Breast epithelium (tissue), 4 donors: ENCODE results near the gene KMO. TPM values are rescaled to one million over a fixed set of nuclear protein-coding genes. Genes with fewer than 3 reads are reported as not detected.

Experiments
- DNase-seq, 2 donors: peaks; one replicate each; pipeline ENCODE4 v3.0.0-alpha.2; 2019; ENCODE audit warnings: low spot score in 2 of 2
- H3K27ac ChIP-seq, 2 donors: fragments of 200-600 bp; sonication (generic) in 1 of 2; one replicate each; pipeline ENCODE4 v1.5.1; 2016 to 2019; ENCODE audit warnings: mild to moderate bottlenecking in 1 of 2
- H3K27me3 ChIP-seq, 2 donors: fragments of 200-600 bp; sonication (generic) in 1 of 2; one replicate each; pipeline versions ENCODE4 v1.5.1 to v1.6.0; 2017 to 2019; ENCODE audit warnings: control low read depth in 1 of 2, mild to moderate bottlenecking in 1 of 2
- H3K36me3 ChIP-seq: fragments of 200-600 bp; one replicate; pipeline ENCODE4 v1.5.1; 2019
- H3K4me1 ChIP-seq, 2 donors: fragments of 200-600 bp; sonication (generic); one replicate each; pipeline ENCODE4 v1.5.1; 2016 to 2019; ENCODE audit warnings: control low read depth in 1 of 2
- H3K4me3 ChIP-seq, 3 donors: fragments of 200-600 bp; sonication (generic); 1 replicate in 2 of 3; 2 replicates in 1 of 3; pipeline ENCODE4 v1.5.1; 2016 to 2019; ENCODE audit warnings: mild to moderate bottlenecking in 3 of 3, moderate library complexity in 2 of 3
- H3K9me3 ChIP-seq, 2 donors: fragments of 200-600 bp; sonication (generic) in 1 of 2; one replicate each; pipeline ENCODE4 v1.5.1; 2016 to 2019; ENCODE audit warnings: control low read depth in 1 of 2
- CTCF ChIP-seq, 3 donors: fragments of 450-650 bp; IDR thresholded peaks; one replicate each; pipeline ENCODE4 v1.5.1; 2016 to 2017; ENCODE audit warnings: antibody characterized with exemption in 3 of 3, mild to moderate bottlenecking in 3 of 3, moderate library complexity in 3 of 3
- POLR2A ChIP-seq: fragments of 450-650 bp; IDR thresholded peaks from one replicate; pipeline ENCODE4 v1.6.1; 2016; ENCODE audit warnings: antibody characterized with exemption, mild to moderate bottlenecking, moderate library complexity
- POLR2AphosphoS5 ChIP-seq, 3 donors: sonication (generic); formaldehyde crosslinking; IDR thresholded peaks; one replicate each; pipeline ENCODE4 v1.6.1; 2017; ENCODE audit warnings: antibody characterized with exemption in 3 of 3
- intact Hi-C: fragments of 100-400 bp; cut with DNase I; formaldehyde crosslinking; loops from one replicate; pipeline ENCODE4 v1.15.1; 2023; ENCODE audit warnings: low total_unique reads
- total RNA-seq, 3 donors: library from RNA; depleted of rRNA; stranded (reverse); fragments of >200 nt; gene quantifications; one replicate each; pipeline ENCODE4 v1.1.0, GENCODE V29; 2016

KMO gene
- total RNA-seq, 3 donors from 2014 or later = 1.1 to 4.3 (median 1.9) TPM

GRCh38 chr1:241614572-241614971 lies 82.4 kb downstream of the KMO start:
- intact Hi-C loops = no loop called here
- no peak for DNase-seq
- H3K4me1 ChIP-seq = no peaks in the 10 kb centered on the region

GRCh38 chr1:241615043-241615974 lies 83.1 kb downstream of the KMO start:
- Histone ChIP-seq H3K9me3 (no peaks in the 10 kb centered on the region), H3K4me3 (no peak overlapping the region), H3K4me1 (no peaks in the 10 kb centered on the region), H3K36me3 (no peaks in the 10 kb centered on the region), H3K27ac (no peak overlapping the region), H3K27me3 (no peaks in the 10 kb centered on the region)
- TF ChIP-seq CTCF (IDR thresholded peaks at IDR 0.05) (no peak), POLR2A (no peak), POLR2AphosphoS5 (IDR thresholded peaks at IDR 0.05) (no peak)
- intact Hi-C loops = no loop called here
- DNase-seq = no peak

More at GRCh38 chr1:241614572-241614971, 82.4 kb downstream of the KMO start:
- Histone ChIP-seq H3K4me3 (no peak overlapping the region), H3K36me3 (no peaks in the 10 kb centered on the region), H3K27ac (no peak overlapping the region), H3K27me3 (no peaks in the 10 kb centered on the region), H3K9me3 (no peaks in the 10 kb centered on the region)
- no peak for TF ChIP-seq CTCF (IDR thresholded peaks at IDR 0.05)
- TF ChIP-seq POLR2AphosphoS5 (IDR thresholded peaks at IDR 0.05) = no peak
- TF ChIP-seq POLR2A = no peak

GRCh38 chr1:241617426-241617825 lies 85.2 kb downstream of the KMO start:
- no peaks in the 10 kb centered on the region for H3K27me3 ChIP-seq
- TF ChIP-seq POLR2AphosphoS5 (IDR thresholded peaks at IDR 0.05) (no peak), POLR2A (no peak), CTCF (IDR thresholded peaks at IDR 0.05) (no peak)
- intact Hi-C loops = no loop called here

GRCh38 chr1:241622669-241623068 lies 90.5 kb downstream of the KMO start:
- TF ChIP-seq POLR2A (no peak), CTCF (IDR thresholded peaks at IDR 0.05) (no peak), POLR2AphosphoS5 (IDR thresholded peaks at IDR 0.05) (no peak)
- DNase-seq = no peak
- no peaks in the 10 kb centered on the region for H3K4me1 ChIP-seq
- H3K9me3 ChIP-seq = no peaks in the 10 kb centered on the region
- no peak overlapping the region for H3K4me3 ChIP-seq
- H3K36me3 ChIP-seq = no peaks in the 10 kb centered on the region
- no peak overlapping the region for H3K27ac ChIP-seq
- no peaks in the 10 kb centered on the region for H3K27me3 ChIP-seq
- intact Hi-C loops = no loop called here

More at GRCh38 chr1:241617426-241617825, 85.2 kb downstream of the KMO start:
- Histone ChIP-seq H3K36me3 (no peaks in the 10 kb centered on the region), H3K27ac (no peak overlapping the region), H3K4me1 (no peaks in the 10 kb centered on the region), H3K4me3 (no peak overlapping the region), H3K9me3 (no peaks in the 10 kb centered on the region)
- no peak for DNase-seq

GRCh38 chr1:241624935-241625334 lies 92.8 kb downstream of the KMO start:
- Histone ChIP-seq H3K27me3 (no peaks in the 10 kb centered on the region), H3K36me3 (no peaks in the 10 kb centered on the region), H3K9me3 (no peaks in the 10 kb centered on the region), H3K27ac (no peak overlapping the region), H3K4me3 (no peak overlapping the region), H3K4me1 (no peaks in the 10 kb centered on the region)
- TF ChIP-seq CTCF (IDR thresholded peaks at IDR 0.05) (no peak), POLR2A (no peak), POLR2AphosphoS5 (IDR thresholded peaks at IDR 0.05) (no peak)
- intact Hi-C loops = no loop called here
- no peak for DNase-seq
